A549 (cell line): ENCODE results near the gene SLC6A15. TPM values are rescaled to one million over a fixed set of nuclear protein-coding genes. Genes with fewer than 3 reads are reported as not detected.

ENCODE experiments used
- ATAC-seq, 2 experiments: fragments of 200-7000 bp in 1 of 2; fragments of >200 bp in 1 of 2; cut with Nextera tagmentation in 1 of 2; cut with Tn5 transposase in 1 of 2; 3 replicates each; pipeline versions ENCODE4 v1.8.0 to v1.9.1; 2018 to 2020; ENCODE audit warnings: mild to moderate bottlenecking in 1 of 2, moderate library complexity in 1 of 2
- CTCF ChIA-PET: fragments of 300-600 bp; sonication (Branson Sonifier 250); formaldehyde crosslinking; extraction: SDS; loops from one replicate; lab custom pipeline; 2021; ENCODE audit warnings: antibody characterized with exemption, inconsistent platforms; lab: Yijun Ruan, JAX
- POLR2A ChIA-PET: fragments of 350-600 bp; formaldehyde crosslinking; extraction: SDS; loops from one replicate; lab custom pipeline; 2021; ENCODE audit warnings: antibody characterized with exemption, inconsistent platforms; lab: Yijun Ruan, JAX
- DNase-seq, 2 experiments: peaks; one replicate each; pipeline versions ENCODE4 v3.0.0 to v3.0.0-alpha.2; 2011 to 2016; ENCODE audit warnings: low read depth in 1 of 2, low spot score in 1 of 2
- FAIRE-seq: peaks from 2 replicates; lab custom pipeline; 2011; peaks lifted over from hg19 to GRCh38; lab: Jason Lieb, UNC
- H3K27ac ChIP-seq, 2 experiments: fragments of >200 bp; sonication (Bioruptor Twin); formaldehyde crosslinking; 3 replicates each; pipeline ENCODE4 v1.5.1; 2016 to 2017
- H3K4me1 ChIP-seq: fragments of >200 bp; sonication (Bioruptor Twin); formaldehyde crosslinking; 3 replicates; pipeline ENCODE4 v1.6.1; 2016
- H3K4me2 ChIP-seq: fragments of >200 bp; sonication (Bioruptor Twin); formaldehyde crosslinking; 3 replicates; pipeline ENCODE4 v1.6.1; 2016
- H3K4me3 ChIP-seq: fragments of >200 bp; sonication (Bioruptor Twin); formaldehyde crosslinking; 3 replicates; pipeline ENCODE4 v1.5.1; 2016
- H3K9me3 ChIP-seq: fragments of >200 bp; sonication (Bioruptor Twin); formaldehyde crosslinking; 3 replicates; pipeline ENCODE4 v1.6.1; 2016
- CEBPB ChIP-seq, 2 experiments: fragments of >200 bp in 1 of 2; sonication (Bioruptor Twin) in 1 of 2; formaldehyde crosslinking in 1 of 2; IDR thresholded peaks; 2 replicates each; pipeline ENCODE4 v1.6.1; 2012 to 2016
- CHD2 ChIP-seq: fragments of 150-350 bp; IDR thresholded peaks from 2 replicates; pipeline ENCODE4 v1.6.1; 2014; ENCODE audit warnings: low read length; ENCODE audit not compliant: partially characterized antibody
- CHD4 ChIP-seq: fragments of 200-600 bp; sonication (generic); IDR thresholded peaks from 2 replicates; pipeline ENCODE4 v1.6.1; 2016; ENCODE audit warnings: antibody characterized with exemption, mild to moderate bottlenecking, borderline replicate concordance
- FOXS1 ChIP-seq: fragments of 250-450 bp; sonication (Bioruptor Pico); IDR thresholded peaks from 2 replicates; pipeline ENCODE4 v1.5.0; 2020; ENCODE audit warnings: mild to moderate bottlenecking, moderate library complexity
- HEYL ChIP-seq: fragments of 250-450 bp; sonication (Bioruptor Pico); IDR thresholded peaks from 2 replicates; pipeline ENCODE4 v1.8.0; 2021; ENCODE audit warnings: mild to moderate bottlenecking, moderate library complexity
- HMGXB4 ChIP-seq: fragments of 250-450 bp; sonication (Bioruptor Pico); IDR thresholded peaks from 2 replicates; pipeline ENCODE4 v1.5.0; 2021; ENCODE audit warnings: mild to moderate bottlenecking, moderate library complexity, borderline replicate concordance
- JUNB ChIP-seq: fragments of >200 bp; sonication (Bioruptor Twin); formaldehyde crosslinking; IDR thresholded peaks from 2 replicates; pipeline ENCODE4 v1.6.1; 2016
- MAFK ChIP-seq: fragments of 450-650 bp; IDR thresholded peaks from 2 replicates; pipeline ENCODE4 v1.6.1; 2014; ENCODE audit not compliant: partially characterized antibody
- NFE2L2 ChIP-seq: fragments of 150-350 bp; conservative IDR thresholded peaks from 2 replicates; pipeline ENCODE4 v1.6.1; 2014; ENCODE audit warnings: low read length
- NR3C1 ChIP-seq: fragments of >200 bp; sonication (Bioruptor Twin); formaldehyde crosslinking; IDR thresholded peaks from 3 replicates; pipeline ENCODE4 v1.6.1; 2017
- POLR2A ChIP-seq: IDR thresholded peaks from 2 replicates; pipeline ENCODE4 v1.6.1; 2012; ENCODE audit warnings: mild to moderate bottlenecking, low read length
- RAD21 ChIP-seq, 2 experiments: fragments of >200 bp in 1 of 2; sonication (Bioruptor Twin) in 1 of 2; formaldehyde crosslinking in 1 of 2; IDR thresholded peaks in 1 of 2; conservative IDR thresholded peaks in 1 of 2; 2 replicates in 1 of 2; 3 replicates in 1 of 2; pipeline ENCODE4 v1.6.1; 2012 to 2018; ENCODE audit warnings: inconsistent platforms in 1 of 2
- RFX5 ChIP-seq: fragments of 450-650 bp; IDR thresholded peaks from 2 replicates; pipeline ENCODE4 v1.7.1; 2014; ENCODE audit warnings: antibody characterized with exemption, mild to moderate bottlenecking, moderate library complexity
- SMC3 ChIP-seq: fragments of >200 bp; sonication (Bioruptor Twin); formaldehyde crosslinking; IDR thresholded peaks from 3 replicates; pipeline ENCODE4 v1.6.1; 2018; ENCODE audit warnings: inconsistent platforms
- ZFP36 ChIP-seq: fragments of 450-650 bp; IDR thresholded peaks from 2 replicates; pipeline ENCODE4 v1.6.1; 2014; ENCODE audit warnings: borderline replicate concordance; ENCODE audit not compliant: partially characterized antibody
- WGBS: methylation state at CpG from one replicate; pipeline ENCODE4 v1.1.6; 2017; ENCODE audit errors: missing lambda C conversion rate; 5-methylcytosine and 5-hydroxymethylcytosine counted together
- polyA plus RNA-seq, 4 experiments: library from polyadenylated mRNA; depleted of rRNA in 3 of 4; stranded (reverse); fragments of >200 nt; fragmentation: RNase III in 1 of 4; extraction: RNeasy Plus Mini Kit Qiagen cat#74134 plus additional on column Dnase treatment in 1 of 4; gene quantifications; 2 replicates in 3 of 4; 3 replicates in 1 of 4; pipeline ENCODE4 v1.2.3, GENCODE V29; 2011 to 2017
- TF ChIP-seq, protein P1 (sequence below): fragments of >200 bp; sonication (Bioruptor Twin); formaldehyde crosslinking; IDR thresholded peaks from 3 replicates; pipeline ENCODE4 v1.5.1; 2016
- TF ChIP-seq, protein P2 (sequence below): fragments of >200 bp; sonication (Bioruptor Twin); formaldehyde crosslinking; IDR thresholded peaks from 2 replicates; pipeline ENCODE4 v1.6.1; 2016

The SLC6A15 gene
- polyA plus RNA-seq, 2 of the 4 experiments (the other 2 are of a cell fraction): 1.0 to 1.9 TPM

DNA sequence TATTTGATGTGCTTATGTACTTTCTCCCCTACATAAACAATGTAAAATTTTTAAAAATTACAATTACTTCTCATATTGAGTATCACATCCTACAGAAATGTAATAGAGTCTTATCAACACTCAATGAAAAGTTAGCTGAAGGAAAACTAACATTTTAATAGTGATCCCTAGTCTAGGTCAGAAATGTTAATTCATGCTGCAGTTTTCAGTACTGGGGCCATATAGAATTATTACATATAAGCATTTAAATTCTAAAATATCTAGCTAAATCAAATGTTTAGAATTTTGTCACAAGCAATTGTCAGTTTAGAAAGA, 37.8 kb downstream of the SLC6A15 start:
- DNase-seq (no peak), FAIRE-seq (peak; percentile 32), ATAC-seq (peak in 1 of 2 experiments; percentile 43; a peak in 3 of 6 replicates)
- H3K4me3 ChIP-seq: no peak overlapping the region
- H3K9me3 ChIP-seq: no peaks in the 10 kb centered on the region
- no peak overlapping the region for H3K4me2 ChIP-seq
- H3K27ac ChIP-seq: no peak overlapping the region
- ChIA-PET CTCF (interaction anchor here (0.7 to 7.0 kb wide), 14 partner anchors 10 to 403 kb away, joined by 3 to 182 read pairs (median 4); partner anchors contain the start of genes LRRIQ1 and TSPAN19), POLR2A (no interaction called here)
- no peaks in the 10 kb centered on the region for H3K4me1 ChIP-seq
- TF ChIP-seq NR3C1 (no peak), SMC3 (peak; percentile 21; the same call in 1 of the 3 replicates)

- WGBS: 8% methylated on average over 7 of the region's 7 CpGs
- ATAC-seq (peak; percentile 89 to 96), FAIRE-seq (peak; percentile 59), DNase-seq (peak; percentile 10 to 62)
- Histone ChIP-seq H3K4me1 (no peaks in the 10 kb centered on the region), H3K4me2 (no peak overlapping the region), H3K27ac (no peak overlapping the region), H3K9me3 (no peaks in the 10 kb centered on the region), H3K4me3 (no peak overlapping the region)
- ChIA-PET CTCF (interaction anchor here (0.6 to 7.0 kb wide), 17 partner anchors 9 to 1024 kb away, joined by 3 to 182 read pairs (median 3); partner anchors contain the start of genes LRRIQ1 and TSPAN19), POLR2A (no interaction called here)
- TF ChIP-seq NFE2L2: no peak
- TF ChIP-seq, protein P1, sequence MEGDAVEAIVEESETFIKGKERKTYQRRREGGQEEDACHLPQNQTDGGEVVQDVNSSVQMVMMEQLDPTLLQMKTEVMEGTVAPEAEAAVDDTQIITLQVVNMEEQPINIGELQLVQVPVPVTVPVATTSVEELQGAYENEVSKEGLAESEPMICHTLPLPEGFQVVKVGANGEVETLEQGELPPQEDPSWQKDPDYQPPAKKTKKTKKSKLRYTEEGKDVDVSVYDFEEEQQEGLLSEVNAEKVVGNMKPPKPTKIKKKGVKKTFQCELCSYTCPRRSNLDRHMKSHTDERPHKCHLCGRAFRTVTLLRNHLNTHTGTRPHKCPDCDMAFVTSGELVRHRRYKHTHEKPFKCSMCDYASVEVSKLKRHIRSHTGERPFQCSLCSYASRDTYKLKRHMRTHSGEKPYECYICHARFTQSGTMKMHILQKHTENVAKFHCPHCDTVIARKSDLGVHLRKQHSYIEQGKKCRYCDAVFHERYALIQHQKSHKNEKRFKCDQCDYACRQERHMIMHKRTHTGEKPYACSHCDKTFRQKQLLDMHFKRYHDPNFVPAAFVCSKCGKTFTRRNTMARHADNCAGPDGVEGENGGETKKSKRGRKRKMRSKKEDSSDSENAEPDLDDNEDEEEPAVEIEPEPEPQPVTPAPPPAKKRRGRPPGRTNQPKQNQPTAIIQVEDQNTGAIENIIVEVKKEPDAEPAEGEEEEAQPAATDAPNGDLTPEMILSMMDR: peak; percentile 86
- no peak for TF ChIP-seq RFX5
- TF ChIP-seq, protein P2, sequence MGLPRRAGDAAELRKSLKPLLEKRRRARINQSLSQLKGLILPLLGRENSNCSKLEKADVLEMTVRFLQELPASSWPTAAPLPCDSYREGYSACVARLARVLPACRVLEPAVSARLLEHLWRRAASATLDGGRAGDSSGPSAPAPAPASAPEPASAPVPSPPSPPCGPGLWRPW: no peak
- no peak for TF ChIP-seq JUNB
- TF ChIP-seq SMC3: peak; percentile 89
- TF ChIP-seq ZFP36: no peak
- TF ChIP-seq FOXS1: no peak
- no peak for TF ChIP-seq HEYL (CRISPR knock-in tag)
- peak; percentile 68 for TF ChIP-seq MAFK
- TF ChIP-seq RAD21 (conservative IDR thresholded peaks at IDR 0.05 in 1 of 2, IDR thresholded peaks at IDR 0.05 in 1 of 2): peak; percentile 90
- TF ChIP-seq CHD4: no peak
- TF ChIP-seq CHD2: no peak
- TF ChIP-seq CEBPB (IDR thresholded peaks at IDR 0.05): 0 out of 4 replicates have a peak, but pooled peaks of 1 of the 2 experiments have one; percentile 17
These were observed 38.3 kb downstream of the SLC6A15 start for GRCh38 chr12:84874125-84874824.

DNA sequence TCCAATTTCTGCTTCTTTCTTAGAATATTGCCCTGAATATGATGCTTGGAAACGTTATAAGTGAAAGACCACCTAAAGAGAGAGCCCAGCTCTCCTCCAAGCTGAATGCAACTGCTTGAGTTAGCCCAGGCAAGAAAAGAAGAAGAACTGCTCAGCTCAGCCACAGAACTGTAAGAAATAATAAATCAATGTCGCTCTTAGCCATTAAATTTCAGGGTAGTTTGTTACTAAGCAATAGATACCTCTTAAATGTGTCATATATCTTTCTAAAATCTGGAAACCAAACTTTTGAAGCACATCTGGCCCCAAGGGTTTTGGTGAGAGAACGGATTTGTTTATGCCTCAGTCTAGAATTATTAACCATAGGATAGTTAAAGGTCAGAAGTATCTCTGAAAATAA, 50.4 kb downstream of the SLC6A15 start:
- TF ChIP-seq RFX5 (no peak), HMGXB4 (CRISPR knock-in tag) (no peak), CHD2 (no peak), NFE2L2 (no peak), POLR2A (no peak)
- Histone ChIP-seq H3K4me2 (no peak overlapping the region), H3K4me3 (no peak overlapping the region), H3K9me3 (no peaks in the 10 kb centered on the region), H3K4me1 (no peaks in the 10 kb centered on the region), H3K27ac (no peak overlapping the region)
- CTCF ChIA-PET: no interaction called here
- ATAC-seq (no peak), DNase-seq (no peak), FAIRE-seq (no peak)
- 24% methylated on average over 3 of the region's 3 CpGs for whole genome bisulfite sequencing
- POLR2A ChIA-PET: no interaction called here
